Left lobe of liver (tissue), 2 donors: ENCODE results near the gene RPL31. TPM values are rescaled to one million over a fixed set of nuclear protein-coding genes. Genes with fewer than 3 reads are reported as not detected.

Experiments
- ATAC-seq: fragments of 200-7000 bp; cut with Tn5 transposase; one replicate; pipeline ENCODE4 v1.9.1; 2020; ENCODE audit warnings: mild to moderate bottlenecking, moderate library complexity
- DNase-seq: peaks from one replicate; pipeline ENCODE4 v3.0.0-alpha.2; 2020; ENCODE audit warnings: low spot score
- total RNA-seq: library from RNA; stranded (reverse); gene quantifications from one replicate; pipeline ENCODE4 v1.2.1, GENCODE V29; 2021
- donor health status: DM: no; HTN: no; CAD: no; lungs with moderate emphysema.
- donor health status: DM: no; HTN: yes; CAD: no.

The RPL31 gene
- total RNA-seq = 410 TPM

DNA sequence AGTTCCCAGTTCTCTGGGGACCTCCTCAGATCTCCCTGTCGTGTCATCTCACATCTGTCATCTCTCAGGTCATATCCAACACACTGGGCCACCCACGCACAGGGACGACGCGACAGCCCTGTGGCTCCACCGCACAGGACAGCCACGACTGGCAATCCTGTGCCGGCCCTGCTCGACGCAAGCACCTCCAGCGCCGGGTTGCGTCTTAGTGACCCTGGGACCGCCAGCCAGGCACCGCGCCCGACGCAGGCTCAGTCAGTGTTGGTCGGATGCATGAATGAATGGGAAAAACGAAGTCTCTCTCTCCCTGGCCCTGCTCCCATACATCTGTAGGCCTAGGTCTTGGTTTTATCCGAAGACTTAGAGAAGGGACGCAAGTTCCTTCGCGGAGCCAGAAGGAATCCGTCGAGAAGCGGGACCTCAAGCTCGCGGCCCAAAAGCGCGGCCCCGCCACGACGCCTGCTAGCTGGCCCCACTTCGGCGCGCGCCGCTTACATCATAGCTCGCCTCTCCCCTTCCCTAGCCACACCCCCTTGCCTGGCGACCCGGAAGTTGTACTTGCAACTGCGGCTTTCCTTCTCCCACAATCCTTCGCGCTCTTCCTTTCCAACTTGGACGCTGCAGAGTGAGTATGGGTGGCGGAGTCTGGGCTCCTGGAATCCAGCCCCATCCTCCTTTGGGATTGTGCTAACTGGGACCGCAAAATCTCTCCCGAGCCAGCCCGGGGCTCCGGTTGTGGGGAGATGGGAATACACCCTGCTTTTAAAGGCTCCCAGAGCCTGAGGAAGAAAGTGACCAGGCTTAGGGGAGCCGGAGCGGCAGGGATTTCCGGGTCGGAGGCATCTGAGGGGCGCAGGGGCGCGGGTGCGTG lies at the start of gene RPL31:
Gene RPL31, plus strand, starts transcription at position 599 of the 871 bp plus-strand sequence. CDS start 413 bp downstream, outside the sequence.
- ATAC-seq (peak; percentile 90), DNase-seq (peak; percentile 97)

DNA sequence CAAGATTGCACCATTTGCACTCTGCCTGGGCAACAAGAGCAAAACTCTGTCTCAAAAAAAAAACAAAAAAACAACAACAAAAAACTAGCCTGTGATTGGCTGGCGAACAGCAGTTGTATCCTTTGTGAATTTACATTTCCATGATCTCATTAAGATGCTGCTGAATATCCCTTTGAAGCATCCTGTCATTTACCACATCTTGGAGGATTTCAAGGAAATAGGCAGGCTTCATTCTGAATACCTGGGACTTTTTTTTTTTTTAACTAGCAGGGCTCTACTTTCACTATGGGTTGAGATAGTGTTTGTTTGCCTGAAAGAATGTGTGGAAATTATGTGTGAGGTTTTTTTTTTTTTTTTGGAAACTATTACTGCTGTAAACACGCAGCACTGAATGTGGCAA lies 49.6 kb upstream of the RPL31 start:
- DNase-seq = no peak
- ATAC-seq = no peak

DNA sequence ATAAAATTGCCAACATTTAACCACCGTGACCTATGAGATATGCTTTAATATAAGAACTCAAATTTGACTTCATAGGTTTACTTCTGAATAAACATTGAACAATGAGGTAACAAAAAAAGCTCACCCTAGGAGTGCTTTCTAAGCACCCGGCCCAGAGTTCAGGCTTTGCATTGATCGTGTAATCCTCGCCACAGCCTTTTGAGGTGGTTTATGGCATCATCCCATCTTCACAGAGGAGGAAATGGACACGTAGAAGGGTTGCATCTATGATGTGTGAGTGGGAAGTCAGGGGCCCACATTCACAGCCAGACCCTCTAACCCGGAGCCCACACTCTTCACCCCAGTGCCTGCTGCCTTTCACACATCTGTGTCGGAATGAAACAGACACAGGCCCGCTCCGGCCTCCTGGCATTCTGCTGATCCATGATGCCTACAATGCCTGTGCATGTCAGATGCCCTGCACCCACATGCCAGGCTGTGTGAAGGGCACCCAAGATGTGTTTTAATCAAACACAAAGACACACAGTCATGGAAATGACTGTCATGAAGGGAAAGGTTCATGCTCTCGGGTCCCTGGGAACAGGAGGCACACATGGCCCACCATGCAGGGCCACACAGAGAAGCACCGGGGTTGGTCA lies 48.6 kb upstream of the RPL31 start:
- no peak for DNase-seq
- no peak for ATAC-seq

DNA sequence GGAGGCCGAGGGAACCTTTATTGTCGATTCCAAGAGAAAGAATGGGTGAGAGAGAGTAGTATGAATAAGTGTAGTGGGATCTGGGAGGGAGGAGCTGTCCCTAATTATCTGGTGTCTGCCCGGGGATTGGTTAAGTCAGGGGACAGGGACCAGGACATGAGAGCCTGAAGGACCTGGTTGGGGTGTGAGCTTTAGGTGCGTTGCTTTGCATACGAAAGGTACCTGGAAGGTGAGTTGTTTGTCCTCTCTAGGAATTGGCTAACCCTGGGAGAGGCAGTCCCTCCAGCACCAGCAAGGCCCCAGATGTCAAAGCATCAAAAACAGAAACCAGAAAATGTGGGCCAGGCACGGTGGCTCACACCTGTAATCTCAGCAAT lies 48.1 kb upstream of the RPL31 start:
- DNase-seq (no peak), ATAC-seq (no peak)

DNA sequence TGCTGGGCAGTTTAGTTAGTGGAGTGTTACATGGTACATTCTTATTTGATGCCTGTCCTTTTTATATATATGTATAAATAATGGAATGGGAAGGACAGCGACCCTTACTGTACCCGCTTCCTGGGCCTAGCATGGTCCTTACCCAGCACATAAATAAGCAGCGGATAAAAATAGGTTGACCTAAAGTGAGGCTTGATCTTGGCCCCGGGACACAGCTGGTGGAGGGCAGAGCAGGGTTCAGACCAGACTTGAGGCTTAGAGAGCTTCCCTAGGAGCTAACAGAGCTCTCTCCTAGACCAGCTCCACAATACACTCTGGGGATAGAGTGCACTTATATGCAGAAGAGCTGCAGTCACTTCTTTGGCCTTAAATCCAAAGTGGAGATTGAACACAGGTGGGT lies 46.9 kb upstream of the RPL31 start:
- ATAC-seq (no peak), DNase-seq (no peak)

DNA sequence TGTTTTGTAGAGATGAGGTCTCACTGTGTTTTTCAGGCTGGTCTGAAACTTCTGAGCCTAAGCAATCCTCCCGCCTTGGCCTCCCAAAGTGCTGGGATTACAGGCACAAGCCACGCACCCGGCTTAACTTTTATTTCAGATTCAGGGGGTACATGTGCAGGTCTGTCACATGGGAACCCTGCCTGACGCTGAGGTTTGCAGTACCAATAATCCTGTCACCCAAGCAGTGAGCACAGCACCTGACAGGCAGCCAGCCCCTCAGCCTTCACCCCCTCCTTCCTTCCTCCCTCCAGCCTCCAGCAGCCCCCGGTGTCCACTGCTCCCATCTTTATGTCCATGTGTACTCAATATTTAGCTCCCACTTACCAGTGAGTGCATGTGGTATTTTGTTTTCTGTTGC lies 46.0 kb upstream of the RPL31 start:
- DNase-seq (no peak), ATAC-seq (no peak)

DNA sequence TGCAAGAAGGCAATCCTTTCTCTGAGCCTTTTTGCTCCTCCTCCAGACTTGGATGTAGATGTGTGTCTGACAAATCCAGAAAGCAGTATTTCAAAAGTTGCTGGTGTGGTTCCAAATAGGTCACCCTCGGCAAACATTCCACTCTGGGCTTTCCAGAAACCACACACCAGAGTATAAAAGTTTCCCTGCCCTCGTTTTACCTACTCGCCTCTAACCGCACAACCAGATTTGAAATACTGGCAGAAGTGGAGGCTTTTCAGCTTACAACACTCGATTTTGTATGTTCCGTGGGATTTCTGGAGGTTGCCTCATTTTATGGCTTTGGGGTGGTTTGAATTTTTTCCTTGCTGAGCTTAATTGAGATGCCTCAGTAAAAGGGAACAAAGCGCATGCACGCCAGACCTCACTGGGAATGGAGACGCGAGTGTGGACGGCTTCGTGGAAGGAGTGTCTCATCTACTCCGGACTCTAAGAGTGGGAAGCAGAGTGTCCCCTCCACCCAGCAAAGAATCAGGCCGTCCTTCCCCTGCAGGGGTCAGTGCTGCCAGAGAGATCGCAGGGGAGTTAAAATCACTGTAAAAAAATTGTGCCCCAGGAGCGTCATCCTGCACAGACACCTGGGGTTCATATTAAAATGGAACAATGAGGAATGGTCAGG lies 44.0 kb upstream of the RPL31 start:
- ATAC-seq = peak; percentile 92
- peak; percentile 76 for DNase-seq

DNA sequence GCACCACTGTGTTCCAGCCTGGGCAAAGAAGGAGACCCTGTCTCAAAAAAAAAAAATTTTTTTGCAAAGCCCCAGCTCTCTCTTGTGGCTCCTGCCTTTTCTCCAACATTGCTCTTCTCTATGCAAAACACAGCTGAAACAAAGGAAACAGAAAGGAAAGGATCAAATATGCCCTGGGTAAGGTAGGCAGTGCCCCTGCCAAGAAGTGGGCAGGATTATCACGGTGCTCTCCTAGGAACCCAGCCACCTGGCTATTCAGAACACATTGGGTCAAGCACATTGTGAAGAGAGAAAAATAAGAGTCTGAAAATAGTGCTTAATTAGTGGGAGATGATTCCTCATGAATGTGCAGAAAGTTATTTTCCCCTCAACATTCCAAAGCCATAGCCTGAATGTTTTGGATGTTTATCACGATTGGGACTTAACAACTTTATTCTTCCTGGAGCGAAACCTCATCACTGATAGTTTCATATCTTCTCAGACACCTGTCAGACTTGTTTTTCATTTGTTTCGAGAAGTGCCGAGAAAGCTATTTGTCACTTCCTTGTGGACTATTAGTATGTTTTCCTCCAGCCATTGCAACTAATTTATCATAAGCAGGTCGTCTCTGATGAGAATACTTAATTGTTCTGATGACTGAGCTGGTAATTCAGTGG lies 42.7 kb upstream of the RPL31 start:
- ATAC-seq = no peak

DNA sequence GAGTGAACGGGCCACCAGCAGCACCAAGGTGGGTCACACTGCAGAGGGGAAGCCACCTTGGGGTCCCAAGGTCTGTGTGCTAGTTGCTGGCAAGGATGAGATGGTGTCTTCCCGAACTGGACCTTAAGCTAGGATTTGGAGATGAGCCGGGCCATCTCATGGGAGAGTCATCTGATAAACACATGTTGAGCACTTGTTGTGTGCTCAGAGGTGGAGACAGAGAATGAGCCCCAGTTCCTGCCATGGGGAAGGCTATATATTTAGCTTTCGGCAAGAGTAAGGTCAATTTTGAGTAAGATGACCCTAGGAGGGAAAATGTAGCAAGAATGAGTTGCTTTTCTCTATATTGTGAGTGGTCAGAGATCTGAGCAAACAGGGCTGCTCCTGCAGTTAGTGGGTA lies 41.4 kb upstream of the RPL31 start:
- no peak for ATAC-seq

More for the DNA sequence above, 42.7 kb upstream of the RPL31 start:
- DNase-seq = no peak

DNA sequence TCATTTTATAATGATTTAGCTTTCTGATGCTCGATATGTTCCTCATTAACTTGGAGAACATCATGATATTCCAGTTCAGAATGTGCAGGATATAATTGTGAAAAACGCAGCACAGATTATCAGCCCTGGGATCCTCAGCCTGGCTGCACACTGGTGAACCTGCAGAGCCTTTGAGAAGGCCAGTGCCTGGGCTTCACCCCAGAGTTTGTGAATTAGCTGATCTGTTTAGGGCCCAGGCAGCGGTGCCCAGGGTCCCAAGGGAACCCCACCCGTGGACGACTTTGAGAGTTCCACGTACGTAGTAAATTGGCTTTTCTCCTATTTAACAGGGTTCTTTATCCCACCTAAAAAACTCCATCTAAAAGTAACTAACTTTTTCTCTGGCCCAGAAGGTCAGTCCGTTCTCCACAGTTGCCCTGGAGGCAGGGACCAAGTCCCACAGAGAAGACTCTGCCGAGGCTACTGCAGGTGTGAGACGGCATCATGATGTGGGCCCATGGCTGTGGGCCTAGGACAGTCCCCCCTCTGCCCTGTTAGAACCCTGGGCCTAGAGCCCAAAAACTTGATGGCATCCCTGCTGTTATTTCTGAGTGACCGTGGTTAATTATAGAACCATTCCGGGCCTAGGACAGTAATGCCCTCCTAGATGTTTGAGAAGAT lies 39.6 kb upstream of the RPL31 start:
- DNase-seq (no peak), ATAC-seq (no peak)

More for the DNA sequence above, 41.4 kb upstream of the RPL31 start:
- no peak for DNase-seq

DNA sequence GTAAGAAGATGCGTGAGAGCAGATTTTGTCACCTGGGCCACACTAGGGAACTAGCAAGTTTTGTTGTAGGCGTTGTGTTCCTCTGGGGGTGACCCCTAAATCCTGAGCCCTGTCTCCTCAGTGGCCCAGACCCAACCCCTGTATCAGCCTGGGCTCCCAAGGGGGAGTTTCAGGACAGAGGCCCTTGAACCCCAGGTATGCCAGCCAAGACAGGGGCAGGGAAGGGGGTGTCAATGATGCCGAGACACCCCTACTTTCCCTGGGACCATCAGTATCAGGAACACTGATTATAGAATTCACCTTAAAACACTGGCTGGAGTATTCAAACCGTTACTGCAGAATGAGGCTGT lies 39.1 kb upstream of the RPL31 start:
- ATAC-seq (no peak), DNase-seq (no peak)

DNA sequence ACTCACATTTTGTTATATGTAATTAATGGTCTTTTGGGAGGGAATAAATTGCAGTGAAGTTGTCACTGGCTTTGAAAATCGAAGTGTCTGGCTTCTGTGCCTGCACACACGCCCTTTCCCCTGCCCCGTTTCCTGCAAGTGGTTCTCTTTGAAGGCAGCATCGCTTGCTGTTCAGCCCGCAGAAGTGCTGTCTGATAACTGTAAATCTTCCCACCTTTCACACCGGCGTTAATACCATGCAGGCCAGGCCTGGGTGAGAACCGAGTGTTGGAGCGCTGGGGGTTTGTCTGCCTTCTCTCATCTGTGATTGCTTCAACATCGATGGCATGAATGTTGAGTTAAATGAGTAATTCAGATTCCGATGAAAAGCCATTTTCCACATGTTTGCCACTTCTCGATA lies 37.9 kb upstream of the RPL31 start:
- ATAC-seq (no peak), DNase-seq (no peak)

DNA sequence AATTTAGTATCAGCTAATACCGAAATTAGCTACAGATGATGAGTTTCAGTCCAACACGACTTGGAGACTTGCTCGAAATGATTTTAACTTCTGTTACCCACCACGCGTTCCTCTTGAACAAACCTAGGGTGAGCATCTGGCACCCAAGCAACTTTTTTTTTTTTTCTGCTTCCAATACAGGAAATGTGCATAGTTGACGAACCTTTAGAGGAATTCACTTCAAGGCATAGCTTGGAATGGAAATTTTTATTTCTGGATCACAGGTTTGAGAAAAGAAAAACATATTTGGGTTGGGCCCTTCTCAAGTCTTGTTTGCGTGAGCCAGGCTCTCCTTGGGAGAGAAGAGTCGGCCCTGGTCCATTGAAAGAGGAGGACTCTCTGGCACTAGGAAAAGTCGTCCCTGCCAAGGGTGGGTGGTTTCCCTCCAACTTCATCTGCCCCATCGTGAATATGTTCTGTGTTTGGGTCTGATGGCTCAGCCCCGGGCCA lies 37.4 kb upstream of the RPL31 start:
- no peak for ATAC-seq
- no peak for DNase-seq

DNA sequence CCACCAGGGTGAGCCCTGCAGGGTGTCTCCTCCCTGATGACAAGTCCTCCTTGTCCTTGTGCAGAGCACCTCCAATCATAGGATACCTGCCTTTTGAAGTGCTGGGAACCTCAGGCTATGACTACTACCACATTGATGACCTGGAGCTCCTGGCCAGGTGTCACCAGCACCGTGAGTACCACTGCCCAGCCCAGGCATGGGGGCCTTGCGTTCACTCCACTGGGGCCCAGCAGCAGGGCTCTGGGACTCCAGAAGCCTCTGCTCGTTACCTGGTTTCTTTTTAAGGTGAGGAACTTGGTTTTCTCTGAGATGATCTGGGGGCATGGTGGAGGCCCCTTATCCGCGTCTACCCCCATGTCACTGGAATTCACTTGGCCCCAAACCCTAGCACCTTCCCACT lies 36.5 kb upstream of the RPL31 start:
- ATAC-seq = no peak
- DNase-seq = no peak

DNA sequence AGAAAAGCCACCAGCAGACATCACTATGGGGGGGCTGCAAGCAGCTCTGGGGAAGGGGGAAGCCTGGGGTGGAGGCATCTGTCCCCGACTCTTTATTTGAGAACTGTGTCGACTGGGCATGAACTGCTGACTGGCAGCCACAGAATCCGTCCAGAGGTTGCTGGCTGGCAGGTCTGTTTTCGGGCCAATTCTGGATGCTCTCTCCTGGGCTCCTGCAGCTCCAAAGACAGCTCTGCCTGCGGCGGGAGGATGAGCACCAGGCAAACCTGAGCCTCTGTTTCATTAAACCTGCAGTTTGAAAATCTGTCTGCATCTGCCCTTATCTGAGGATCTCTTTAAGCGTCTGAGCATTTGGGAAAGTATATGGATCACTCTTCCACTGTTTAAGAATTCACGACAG lies 34.4 kb upstream of the RPL31 start:
- DNase-seq (no peak), ATAC-seq (peak; percentile 88)

DNA sequence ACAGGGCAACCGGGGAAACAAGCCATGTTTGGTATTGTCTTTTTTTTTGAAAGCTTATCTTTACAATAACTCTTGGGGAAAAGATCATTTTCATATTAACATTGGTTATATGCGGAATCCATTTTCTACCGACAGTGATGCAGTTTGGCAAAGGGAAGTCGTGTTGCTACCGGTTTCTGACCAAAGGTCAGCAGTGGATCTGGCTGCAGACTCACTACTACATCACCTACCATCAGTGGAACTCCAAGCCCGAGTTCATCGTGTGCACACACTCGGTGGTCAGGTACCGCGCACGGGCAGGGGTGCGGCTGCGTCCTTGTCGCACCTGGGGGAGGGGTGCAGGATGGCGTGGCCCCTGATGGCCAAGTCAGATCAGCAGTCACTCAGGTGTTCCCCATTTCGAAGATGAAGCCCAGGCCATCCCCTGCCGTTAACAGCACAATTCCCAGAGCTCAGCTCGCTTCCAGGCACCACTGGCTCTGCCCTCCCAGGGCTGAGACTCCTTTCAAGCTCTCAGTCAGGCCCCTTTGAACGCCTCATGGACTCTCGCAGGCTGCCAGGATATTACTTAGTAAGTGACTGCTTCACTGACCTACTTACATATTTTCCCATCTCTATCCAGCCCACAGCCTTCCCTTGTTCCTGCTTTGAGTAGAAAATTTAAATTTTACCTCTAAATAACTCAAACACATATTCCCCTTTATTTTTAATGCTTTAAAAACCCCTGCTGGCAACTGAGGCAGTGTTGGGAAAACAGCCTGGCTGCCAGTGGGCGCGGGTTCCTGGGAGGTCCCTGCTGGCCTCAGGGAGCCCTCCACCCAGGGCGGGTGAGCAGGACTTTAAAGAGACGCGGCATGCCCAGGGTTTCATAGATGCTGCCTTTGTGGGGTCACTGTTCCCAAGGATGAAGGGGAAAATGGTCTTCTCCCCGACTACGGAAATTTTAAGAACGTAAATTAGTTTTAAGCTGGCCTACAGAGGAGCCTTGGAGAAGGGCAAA lies 33.6 kb upstream of the RPL31 start:
- DNase-seq (no peak), ATAC-seq (peak; percentile 84)

DNA sequence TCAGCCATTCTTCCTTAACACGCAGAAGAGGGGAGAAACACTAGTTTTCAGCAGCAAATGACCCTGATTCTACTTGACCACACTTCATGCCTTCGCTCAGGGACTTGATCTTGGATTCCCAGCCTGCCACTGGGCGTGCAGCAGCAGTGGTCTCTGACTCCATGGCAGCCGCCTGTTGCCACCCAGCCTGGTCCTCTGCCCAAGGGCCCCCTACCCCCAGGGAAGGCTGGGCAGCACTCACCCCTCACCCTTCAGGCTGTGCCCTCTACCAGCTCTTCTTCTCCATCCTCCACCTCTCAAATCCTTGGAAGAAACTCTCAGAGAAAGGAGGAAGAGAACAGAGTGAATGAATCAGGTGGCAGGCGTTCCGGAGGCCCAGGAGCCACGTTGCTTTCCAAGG lies 32.1 kb upstream of the RPL31 start:
- DNase-seq (no peak), ATAC-seq (no peak)

DNA sequence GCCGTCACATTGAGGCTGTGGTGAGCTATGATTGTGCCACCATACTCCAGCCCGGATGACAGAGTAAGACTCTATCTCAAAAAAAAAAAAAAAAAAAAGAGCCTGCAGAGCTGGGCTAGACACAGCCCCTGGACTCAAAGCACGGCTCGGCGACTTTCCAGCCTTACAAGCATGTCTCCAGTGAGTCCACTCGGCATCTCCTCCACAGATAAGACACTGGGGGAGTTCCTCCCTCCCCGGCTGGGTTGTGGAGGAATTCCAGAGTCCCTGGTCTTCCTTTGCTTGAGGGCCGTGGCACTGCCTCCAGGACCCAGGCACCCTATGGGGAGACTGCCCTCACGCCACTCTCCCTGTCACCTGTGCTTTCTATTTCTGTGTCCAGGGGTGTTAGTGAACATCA lies 30.9 kb upstream of the RPL31 start:
- no peak for DNase-seq
- no peak for ATAC-seq

DNA sequence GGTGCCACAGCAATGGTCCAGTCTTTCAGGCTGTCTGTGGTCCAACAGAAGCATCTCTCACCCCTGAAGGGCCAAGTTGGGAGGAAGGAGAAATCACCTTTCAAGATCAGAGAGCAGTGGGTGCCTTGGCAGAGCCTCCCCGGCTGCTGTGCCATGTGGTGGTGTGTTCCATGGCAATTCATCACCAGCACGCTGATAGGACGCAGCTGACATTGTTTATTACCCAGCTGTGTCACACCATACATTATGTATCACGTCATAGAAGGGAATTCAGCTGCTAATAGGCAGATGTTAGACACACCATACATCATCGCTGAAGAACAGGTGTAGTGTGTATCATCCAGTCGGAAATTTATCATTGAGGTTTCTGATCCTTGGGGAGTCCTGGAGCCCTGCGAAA lies 29.6 kb upstream of the RPL31 start:
- DNase-seq = no peak
- no peak for ATAC-seq
